GM12878 (cell line): ENCODE data around the gene IL1RAP. TPM values are rescaled to one million over a fixed set of nuclear protein-coding genes. Genes with fewer than 3 reads are reported as not detected.

Source experiments
- ATAC-seq: fragments of 200-7000 bp; cut with Tn5 transposase; 3 replicates; pipeline ENCODE4 v1.9.1; 2020; ENCODE audit warnings: mild to moderate bottlenecking, moderate library complexity
- BruUV-seq: library from RNA; stranded (reverse); fragments of 400-500 nt; replicated peaks from 2 replicates; lab custom pipeline; 2021; lab: Mats Ljungman, UMichigan
- CTCF ChIA-PET: fragments of 300-600 bp; sonication (Branson Sonifier 250); formaldehyde crosslinking; extraction: SDS; loops from one replicate; lab custom pipeline; 2021; ENCODE audit warnings: inconsistent platforms; lab: Yijun Ruan, JAX
- POLR2A ChIA-PET: fragments of 350-600 bp; formaldehyde crosslinking; extraction: SDS; loops from one replicate; lab custom pipeline; 2021; ENCODE audit warnings: inconsistent platforms; lab: Charles Lee
- RAD21 ChIA-PET: fragments of 300-600 bp; sonication (Branson Sonifier 250); formaldehyde crosslinking; loops from one replicate; lab custom pipeline; 2023; ENCODE audit warnings: antibody characterized with exemption; ENCODE audit not compliant: unreplicated experiment; lab: Charles Lee
- SMC1A ChIA-PET: fragments of 300-600 bp; sonication (Branson Sonifier 250); formaldehyde crosslinking; loops from one replicate; lab custom pipeline; 2023; ENCODE audit not compliant: unreplicated experiment, uncharacterized antibody; lab: Charles Lee
- DNase-seq: peaks from one replicate; pipeline ENCODE4 v3.0.0-alpha.2; 2011; ENCODE audit warnings: low read depth, low spot score
- FAIRE-seq: peaks from 3 replicates; lab custom pipeline; 2011; peaks lifted over from hg19 to GRCh38; lab: Jason Lieb, UNC
- H2AFZ ChIP-seq: 2 replicates; pipeline ENCODE4 v1.6.0; 2011; ENCODE audit warnings: low read depth, low read length, control low read depth; ENCODE audit not compliant: control insufficient read depth
- H3K27ac ChIP-seq: 2 replicates; pipeline ENCODE4 v1.5.1; 2011; ENCODE audit warnings: control low read depth; ENCODE audit not compliant: control insufficient read depth, insufficient read depth
- H3K27me3 ChIP-seq, 2 experiments: replicated peaks in 1 of 2; 2 replicates each; pipeline versions ENCODE4 v1.6.0 to v1.6.1; 2011; ENCODE audit warnings: low read length in 1 of 2; ENCODE audit not compliant: control insufficient read depth in 2 of 2, insufficient read depth in 2 of 2
- H3K36me3 ChIP-seq, 2 experiments: 2 replicates each; pipeline ENCODE4 v1.5.1; 2011; ENCODE audit warnings: low read length in 1 of 2; ENCODE audit not compliant: control insufficient read depth in 2 of 2, insufficient read depth in 2 of 2
- H3K4me1 ChIP-seq: 2 replicates; pipeline ENCODE4 v1.6.1; 2011; ENCODE audit warnings: mild to moderate bottlenecking, low read length, moderate library complexity, mixed read lengths; ENCODE audit not compliant: control insufficient read depth, insufficient read depth
- H3K4me2 ChIP-seq: 2 replicates; pipeline ENCODE4 v1.6.0; 2011; ENCODE audit warnings: control low read depth; ENCODE audit not compliant: control insufficient read depth, insufficient read depth
- H3K4me3 ChIP-seq: fragments of 200-600 bp; sonication (generic); 2 replicates; pipeline ENCODE4 v1.5.1; 2016
- H3K79me2 ChIP-seq: 2 replicates; pipeline ENCODE4 v1.6.0; 2011; ENCODE audit warnings: low read length; ENCODE audit not compliant: control insufficient read depth, insufficient read depth
- H3K9ac ChIP-seq: 2 replicates; pipeline ENCODE4 v1.8.0; 2011; ENCODE audit warnings: low read length, control low read depth, mixed read lengths; ENCODE audit not compliant: control insufficient read depth, insufficient read depth
- H3K9me3 ChIP-seq: replicated peaks from 3 replicates; pipeline ENCODE4 v1.5.1; 2011; ENCODE audit warnings: mild to moderate bottlenecking, low read length; ENCODE audit not compliant: control insufficient read depth, insufficient read depth
- H4K20me1 ChIP-seq: 2 replicates; pipeline ENCODE4 v1.6.0; 2011; ENCODE audit not compliant: control insufficient read depth, insufficient read depth
- BRCA1 ChIP-seq: IDR thresholded peaks from 2 replicates; pipeline ENCODE4 v1.6.1; 2011; ENCODE audit warnings: low read depth, low read length, improper control_type of control experiment
- CREM ChIP-seq: IDR thresholded peaks from 2 replicates; pipeline ENCODE4 v1.6.1; 2014; ENCODE audit warnings: antibody characterized with exemption, low read depth
- CUX1 ChIP-seq: IDR thresholded peaks from 2 replicates; pipeline ENCODE4 v1.6.1; 2012; ENCODE audit warnings: improper control_type of control experiment, low read depth, low read length; ENCODE audit not compliant: insufficient replicate concordance
- DPF2 ChIP-seq: fragments of 450-650 bp; IDR thresholded peaks from 2 replicates; pipeline ENCODE4 v1.6.1; 2017; ENCODE audit warnings: mild to moderate bottlenecking
- ESRRA ChIP-seq: IDR thresholded peaks from 2 replicates; pipeline ENCODE4 v1.6.1; 2012; ENCODE audit warnings: mild to moderate bottlenecking, low read length, improper control_type of control experiment
- MYB ChIP-seq: fragments of 150-350 bp; IDR thresholded peaks from 2 replicates; pipeline ENCODE4 v1.6.1; 2014; ENCODE audit warnings: mild to moderate bottlenecking, low read depth, low read length, borderline replicate concordance
- MYC ChIP-seq: IDR thresholded peaks from 2 replicates; pipeline ENCODE4 v1.6.1; 2011; ENCODE audit warnings: mild to moderate bottlenecking, low read length, moderate library complexity, inconsistent platforms; ENCODE audit not compliant: insufficient read depth, insufficient replicate concordance, insufficient read length, severe bottlenecking
- PML ChIP-seq: IDR thresholded peaks from 2 replicates; pipeline ENCODE4 v1.6.1; 2012; ENCODE audit warnings: low read length, inconsistent platforms
- RAD21 ChIP-seq: IDR thresholded peaks from 2 replicates; pipeline ENCODE4 v1.6.1; 2011; ENCODE audit warnings: mild to moderate bottlenecking, low read depth, low read length, moderate library complexity; ENCODE audit not compliant: insufficient read depth
- RB1 ChIP-seq: fragments of 450-650 bp; formaldehyde crosslinking; IDR thresholded peaks from 2 replicates; pipeline ENCODE4 v1.6.1; 2017; ENCODE audit warnings: mild to moderate bottlenecking, borderline replicate concordance
- SREBF2 ChIP-seq: IDR thresholded peaks from 2 replicates; pipeline ENCODE4 v1.6.1; 2012; ENCODE audit warnings: mild to moderate bottlenecking, low read length
- STAT3 ChIP-seq: IDR thresholded peaks from 2 replicates; pipeline ENCODE4 v1.6.1; 2011; ENCODE audit warnings: low read depth, low read length, improper control_type of control experiment
- TCF3 ChIP-seq: IDR thresholded peaks from 2 replicates; pipeline ENCODE4 v1.6.1; 2012; ENCODE audit warnings: low read depth, mild to moderate bottlenecking, low read length, borderline replicate concordance; ENCODE audit not compliant: insufficient read depth
- ZNF207 ChIP-seq: fragments of 450-650 bp; IDR thresholded peaks from 2 replicates; pipeline ENCODE4 v1.6.1; 2014; ENCODE audit warnings: antibody characterized with exemption, mild to moderate bottlenecking, borderline replicate concordance
- WGBS: methylation state at CpG from one replicate; pipeline ENCODE4 v1.1.6; 2016; ENCODE audit warnings: low lambda C conversion rate; ENCODE audit not compliant: insufficient replicate concordance, insufficient coverage; ENCODE audit errors: missing lambda C conversion rate; 5-methylcytosine and 5-hydroxymethylcytosine counted together
- in situ Hi-C: fragments of 300-500 bp; cut with MboI; formaldehyde crosslinking; loops from 9 replicates; pipeline ENCODE4 v1.14.3; 2018; ENCODE audit warnings: mixed read lengths
- intact Hi-C: fragments of 100-400 bp; cut with micrococcal nuclease; formaldehyde crosslinking; loops from one replicate; pipeline ENCODE4 v1.14.2; 2022; ENCODE audit not compliant: unreplicated experiment
- polyA plus RNA-seq, 11 experiments: library from polyadenylated mRNA; depleted of rRNA in 4 of 11; unstranded in 6 of 11; stranded (reverse) in 5 of 11; fragments of >200 nt; fragmentation: Nextera tagmentation in 4 of 11; fragmentation: Illumina TruSeq in 1 of 11; extraction: Ambion mirVana in 4 of 11; extraction: Trizol in 1 of 11; gene quantifications; 1 replicate in 1 of 11; 2 replicates in 10 of 11; pipeline versions ENCODE4 v1.2.1 to v1.2.3, GENCODE V29; 2011 to 2016; ENCODE audit warnings: inconsistent platforms in 2 of 11, missing spikeins in 2 of 11, low read depth in 1 of 11
- total RNA-seq, 4 experiments: library from RNA; depleted of rRNA in 3 of 4; stranded (reverse); fragments of >200 nt in 3 of 4; fragmentation: Illumina TruSeq in 1 of 4; extraction: Trizol in 1 of 4; gene quantifications; 2 replicates each; pipeline versions ENCODE4 v1.2.1 to v1.2.3, GENCODE V29; 2013 to 2021

IL1RAP gene
- total and polyA plus RNA-seq, 10 of the 15 experiments (the other 5 are each of a cell fraction or from before 2014, with no cell fraction given) = 0.17 to 1.0 (median 0.44) TPM; not detected in 1

- TF ChIP-seq TCF3 = no peak
- no peak for TF ChIP-seq ESRRA
- no peak for TF ChIP-seq DPF2
- TF ChIP-seq CREM = no peak
- no peak for TF ChIP-seq ZNF207
- TF ChIP-seq SREBF2 = no peak
- no peak for TF ChIP-seq MYC
- Histone ChIP-seq H3K79me2 (no peaks in the 10 kb centered on the region), H3K27me3 (no peaks in the 10 kb centered on the region), H3K27ac (no peak overlapping the region), H3K4me1 (no peaks in the 10 kb centered on the region), H3K36me3 (no peaks in the 10 kb centered on the region), H4K20me1 (no peaks in the 10 kb centered on the region), H3K9me3 (no peaks in the 10 kb centered on the region), H3K4me2 (no peak overlapping the region), H3K4me3 (no peak overlapping the region), H3K9ac (no peak overlapping the region), H2AFZ (no peak overlapping the region)
- ChIA-PET SMC1A (interaction anchor here (0.6 kb wide), 1 partner anchor 8 kb away, joined by 3 read pairs; no protein-coding TSS in a partner anchor), CTCF (interaction anchor here (0.8 kb wide), 1 partner anchor 21 kb away, joined by 3 read pairs; no protein-coding TSS in a partner anchor), RAD21 (no interaction called here), POLR2A (no interaction called here)
- in situ Hi-C loops = no loop called here
- intact Hi-C loops = no loop called here
- BruUV-seq = no TSS peak
- no peak for DNase-seq
- no peak for FAIRE-seq
- WGBS = 82% methylated on average over 4 of the region's 4 CpGs
- no peak for ATAC-seq
Measured at GRCh38 chr3:190594171-190594570, 80.3 kb downstream of the IL1RAP start.

DNA sequence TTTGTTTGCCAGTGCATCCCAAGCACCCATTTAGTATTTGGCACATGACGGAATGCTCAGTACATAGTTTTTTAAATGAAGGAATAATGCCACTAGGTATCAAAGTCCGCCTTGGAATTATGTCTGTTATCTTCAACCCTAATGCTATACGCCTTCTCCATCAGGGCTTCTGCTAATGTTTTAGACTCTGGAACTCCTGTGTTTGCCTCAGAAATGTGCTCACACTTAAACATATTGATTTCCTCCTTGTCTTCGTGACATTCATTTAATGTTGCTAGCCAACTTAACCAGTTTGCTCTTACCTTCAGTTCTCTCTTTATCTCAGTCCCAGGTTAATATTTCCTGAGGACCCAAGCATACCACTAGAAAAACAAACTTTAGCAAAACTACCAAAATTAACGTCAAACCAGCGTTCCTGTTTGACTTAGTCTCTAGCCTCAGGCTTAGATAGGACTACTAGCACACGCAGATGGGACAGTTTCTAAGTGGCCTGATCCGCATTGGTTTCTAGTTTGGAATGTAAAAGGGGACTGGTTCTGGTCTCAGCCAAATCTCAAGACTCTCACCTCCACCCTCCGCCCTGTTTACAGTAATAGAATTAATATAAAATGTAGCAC lies 81.4 kb downstream of the IL1RAP start:
- ChIA-PET POLR2A (no interaction called here), CTCF (interaction anchor here (0.6 kb wide), 1 partner anchor 832 kb away, joined by 3 read pairs; no protein-coding TSS in a partner anchor), RAD21 (no interaction called here), SMC1A (interaction anchor here (0.9 kb wide), 1 partner anchor 10 kb away, joined by 3 read pairs; no protein-coding TSS in a partner anchor)
- FAIRE-seq (no peak), DNase-seq (no peak), ATAC-seq (no peak)
- Histone ChIP-seq H3K36me3 (no peaks in the 10 kb centered on the region), H3K27ac (no peak overlapping the region), H2AFZ (no peak overlapping the region), H3K9ac (no peak overlapping the region), H3K9me3 (no peaks in the 10 kb centered on the region), H3K27me3 (no peaks in the 10 kb centered on the region), H3K4me3 (no peak overlapping the region), H3K4me2 (no peak overlapping the region), H3K79me2 (no peaks in the 10 kb centered on the region), H3K4me1 (no peaks in the 10 kb centered on the region), H4K20me1 (no peaks in the 10 kb centered on the region)
- BruUV-seq = no TSS peak
- 53% methylated on average over 9 of the region's 9 CpGs for WGBS
- in situ Hi-C loops = no loop called here
- intact Hi-C loops = no loop called here
- TF ChIP-seq BRCA1 (no peak), RAD21 (no peak), SREBF2 (no peak), RB1 (no peak), PML (no peak), CUX1 (no peak), MYB (no peak), STAT3 (no peak)
